H1 (cell line): ENCODE data around the gene MECR. TPM values are rescaled to one million over a fixed set of nuclear protein-coding genes. Genes with fewer than 3 reads are reported as not detected.

Source experiments
- CTCF ChIA-PET: fragments of 300-600 bp; sonication (Branson Sonifier 250); formaldehyde crosslinking; loops from one replicate; lab custom pipeline; 2021; ENCODE audit not compliant: partially characterized antibody; lab: Charles Lee
- POLR2A ChIA-PET: fragments of 300-600 bp; sonication (Branson Sonifier 250); formaldehyde crosslinking; loops from one replicate; lab custom pipeline; 2021; ENCODE audit warnings: inconsistent platforms; ENCODE audit not compliant: partially characterized antibody; lab: Charles Lee
- DNase-seq, 2 experiments: peaks; one replicate each; pipeline versions ENCODE4 v3.0.0 to v3.0.0-alpha.2; 2010 to 2022; ENCODE audit warnings: low spot score in 2 of 2, low read depth in 1 of 2, mixed read lengths in 1 of 2
- FAIRE-seq: peaks from 2 replicates; lab custom pipeline; 2011; peaks lifted over from hg19 to GRCh38; lab: Jason Lieb, UNC
- H2AFZ ChIP-seq: 2 replicates; pipeline ENCODE4 v1.8.1; 2012; ENCODE audit warnings: low read length, inconsistent platforms
- H2AK5ac ChIP-seq: 2 replicates; pipeline ENCODE4 v1.6.1; 2013; ENCODE audit warnings: low read depth, low read length
- H2BK120ac ChIP-seq: replicated peaks from 2 replicates; pipeline ENCODE3; 2013; ENCODE audit warnings: low read depth, low read length, inconsistent platforms
- H2BK12ac ChIP-seq: 2 replicates; pipeline ENCODE4 v1.6.1; 2013; ENCODE audit warnings: low read depth, low read length
- H2BK15ac ChIP-seq: 2 replicates; pipeline ENCODE4 v1.6.1; 2013; ENCODE audit warnings: low read length
- H2BK20ac ChIP-seq: 2 replicates; pipeline ENCODE4 v1.6.1; 2013; ENCODE audit warnings: low read length
- H2BK5ac ChIP-seq: 2 replicates; pipeline ENCODE4 v1.6.1; 2013; ENCODE audit warnings: low read depth, low read length
- H3K14ac ChIP-seq: 2 replicates; pipeline ENCODE4 v1.6.1; 2013; ENCODE audit warnings: inconsistent platforms; ENCODE audit not compliant: insufficient read length
- H3K18ac ChIP-seq: 2 replicates; pipeline ENCODE4 v1.6.1; 2013; ENCODE audit warnings: low read length; ENCODE audit errors: extremely low read depth
- H3K23ac ChIP-seq: 2 replicates; pipeline ENCODE4 v1.6.1; 2013; ENCODE audit warnings: inconsistent platforms; ENCODE audit not compliant: insufficient read length
- H3K23me2 ChIP-seq: 2 replicates; pipeline ENCODE4 v1.6.1; 2013; ENCODE audit warnings: low read depth, low read length
- H3K27ac ChIP-seq: 2 replicates; pipeline ENCODE4 v1.6.1; 2011; ENCODE audit warnings: low read depth, low read length, inconsistent platforms
- H3K27me3 ChIP-seq, 4 experiments: replicated peaks in 1 of 4; 1 replicate in 1 of 4; 2 replicates in 3 of 4; pipeline versions ENCODE4 v1.6.1 to v1.8.1; 2011 to 2013; ENCODE audit warnings: low read length in 3 of 4, mild to moderate bottlenecking in 3 of 4, inconsistent platforms in 2 of 4, mixed read lengths in 2 of 4, moderate library complexity in 1 of 4; ENCODE audit not compliant: control insufficient read depth in 3 of 4, insufficient read depth in 3 of 4; ENCODE audit errors: extremely low read depth in 1 of 4
- H3K36me3 ChIP-seq, 4 experiments: 2 replicates each; pipeline versions ENCODE4 v1.6.1 to v1.8.1; 2011 to 2013; ENCODE audit warnings: mild to moderate bottlenecking in 4 of 4, low read length in 3 of 4, moderate library complexity in 2 of 4, control low read depth in 1 of 4, inconsistent platforms in 1 of 4; ENCODE audit not compliant: insufficient read depth in 4 of 4, control insufficient read depth in 2 of 4
- H3K4ac ChIP-seq: replicated peaks from 2 replicates; pipeline ENCODE3; 2013; ENCODE audit warnings: low read length, low read depth, mixed read lengths, inconsistent platforms; ENCODE audit not compliant: insufficient read length
- H3K4me1 ChIP-seq, 4 experiments: replicated peaks in 1 of 4; 1 replicate in 1 of 4; 2 replicates in 3 of 4; pipeline versions ENCODE4 v1.6.1 to v1.8.1; 2011 to 2013; ENCODE audit warnings: low read length in 3 of 4, inconsistent platforms in 2 of 4, mixed read lengths in 1 of 4; ENCODE audit not compliant: insufficient read depth in 4 of 4, control insufficient read depth in 3 of 4
- H3K4me2 ChIP-seq, 2 experiments: 2 replicates each; pipeline versions ENCODE4 v1.6.1 to v1.8.1; 2011 to 2013; ENCODE audit warnings: low read depth in 2 of 2, low read length in 2 of 2, control low read depth in 1 of 2, inconsistent platforms in 1 of 2, mild to moderate bottlenecking in 1 of 2; ENCODE audit not compliant: insufficient read depth in 1 of 2
- H3K4me3 ChIP-seq, 4 experiments: fragments of 200-600, 300-600 bp in 1 of 4; sonication (generic), shearing (Covaris generic), sonication (Bioruptor Twin) in 1 of 4; 2 replicates each; pipeline versions ENCODE4 v1.5.1 to v1.8.1; 2011 to 2016; ENCODE audit warnings: low read length in 4 of 4, low read depth in 3 of 4, control low read depth in 2 of 4, inconsistent platforms in 2 of 4, mild to moderate bottlenecking in 2 of 4, mixed read lengths in 1 of 4, moderate library complexity in 1 of 4; ENCODE audit not compliant: insufficient read depth in 2 of 4; ENCODE audit errors: extremely low read depth in 1 of 4
- H3K56ac ChIP-seq: replicated peaks from 2 replicates; pipeline ENCODE3; 2013; ENCODE audit warnings: low read depth, mild to moderate bottlenecking, mixed read lengths, low read length, inconsistent platforms; ENCODE audit not compliant: insufficient read length
- H3K79me1 ChIP-seq: 2 replicates; pipeline ENCODE4 v1.6.1; 2013; ENCODE audit warnings: low read depth, low read length, control low read depth
- H3K79me2 ChIP-seq, 2 experiments: 2 replicates each; pipeline versions ENCODE4 v1.6.1 to v1.8.1; 2012 to 2013; ENCODE audit warnings: low read length in 2 of 2, mild to moderate bottlenecking in 2 of 2, inconsistent platforms in 1 of 2; ENCODE audit not compliant: insufficient read depth in 2 of 2, control insufficient read depth in 1 of 2
- H3K9ac ChIP-seq, 4 experiments: replicated peaks in 1 of 4; 1 replicate in 1 of 4; 2 replicates in 3 of 4; pipeline versions ENCODE4 v1.6.1 to v1.8.1; 2011 to 2013; ENCODE audit warnings: low read depth in 3 of 4, low read length in 3 of 4, control low read depth in 2 of 4, mild to moderate bottlenecking in 2 of 4, moderate library complexity in 2 of 4, inconsistent platforms in 1 of 4; ENCODE audit errors: extremely low read depth in 1 of 4
- H3K9me3 ChIP-seq, 2 experiments: 2 replicates each; pipeline versions ENCODE4 v1.6.1 to v1.8.1; 2012 to 2013; ENCODE audit warnings: mild to moderate bottlenecking in 2 of 2, moderate library complexity in 2 of 2, control low read depth in 1 of 2, inconsistent platforms in 1 of 2, low read depth in 1 of 2, low read length in 1 of 2, mixed read lengths in 1 of 2; ENCODE audit not compliant: insufficient read depth in 2 of 2
- H4K20me1 ChIP-seq, 2 experiments: replicated peaks in 1 of 2; 2 replicates each; pipeline versions ENCODE3 to v1.8.1; 2011 to 2013; ENCODE audit warnings: inconsistent platforms in 2 of 2, low read length in 2 of 2, mild to moderate bottlenecking in 1 of 2; ENCODE audit not compliant: insufficient read depth in 2 of 2, control insufficient read depth in 1 of 2
- H4K5ac ChIP-seq: 2 replicates; pipeline ENCODE4 v1.6.1; 2013; ENCODE audit warnings: low read length, low read depth, mixed read lengths, inconsistent platforms; ENCODE audit not compliant: insufficient read length
- H4K8ac ChIP-seq: 2 replicates; pipeline ENCODE4 v1.8.0; 2013; ENCODE audit warnings: mild to moderate bottlenecking, moderate library complexity, low read length, inconsistent platforms; ENCODE audit not compliant: insufficient read depth; ENCODE audit errors: extremely low read depth
- H4K91ac ChIP-seq: replicated peaks from 2 replicates; pipeline ENCODE3; 2013; ENCODE audit warnings: low read length, mixed read lengths, inconsistent platforms; ENCODE audit not compliant: insufficient read length
- CBX5 ChIP-seq: fragments of 300-800, 300-1000 bp; sonication (generic); IDR thresholded peaks from 2 replicates; pipeline ENCODE4 v1.7.1; 2016; ENCODE audit warnings: antibody characterized with exemption, low read length, low read depth
- CREB1 ChIP-seq: IDR thresholded peaks from 2 replicates; pipeline ENCODE4 v1.6.1; 2012; ENCODE audit warnings: inconsistent platforms
- NANOG ChIP-seq: IDR thresholded peaks from 2 replicates; pipeline ENCODE4 v1.6.1; 2011; ENCODE audit warnings: low read length, low read depth, mild to moderate bottlenecking, inconsistent platforms; ENCODE audit not compliant: insufficient read depth, poor library complexity, severe bottlenecking
- RAD21 ChIP-seq, 2 experiments: IDR thresholded peaks in 1 of 2; conservative IDR thresholded peaks in 1 of 2; 2 replicates each; pipeline ENCODE4 v1.6.1; 2011; ENCODE audit warnings: low read depth in 2 of 2, low read length in 2 of 2, improper control_type of control experiment in 1 of 2, inconsistent platforms in 1 of 2, mild to moderate bottlenecking in 1 of 2, moderate library complexity in 1 of 2
- RBBP5 ChIP-seq: IDR thresholded peaks from 2 replicates; pipeline ENCODE4 v1.7.1; 2012; ENCODE audit warnings: low read depth, mild to moderate bottlenecking, inconsistent platforms, low read length, moderate library complexity, borderline replicate concordance
- SIX5 ChIP-seq: IDR thresholded peaks from 2 replicates; pipeline ENCODE4 v1.6.1; 2011; ENCODE audit warnings: mild to moderate bottlenecking, low read depth, low read length
- SP1 ChIP-seq: IDR thresholded peaks from 2 replicates; pipeline ENCODE4 v1.6.1; 2011; ENCODE audit warnings: low read depth, low read length
- TBP ChIP-seq: IDR thresholded peaks from 2 replicates; pipeline ENCODE4 v1.6.1; 2011; ENCODE audit warnings: low read depth, low read length, improper control_type of control experiment
- TEAD4 ChIP-seq: IDR thresholded peaks from 2 replicates; pipeline ENCODE4 v1.6.1; 2012; ENCODE audit warnings: low read depth, low read length, inconsistent platforms, mixed read lengths
- WGBS, 2 experiments: shearing (Covaris generic) in 1 of 2; methylation state at CpG; one replicate each; pipeline versions ENCODE4 v1.1.6 to v1.1.7; 2013 to 2015; ENCODE audit warnings: low lambda C conversion rate in 2 of 2, mixed read lengths in 2 of 2, inconsistent platforms in 1 of 2, low coverage in 1 of 2, missing lambda C conversion rate in 1 of 2; ENCODE audit not compliant: insufficient replicate concordance in 2 of 2, insufficient coverage in 1 of 2, insufficient read length in 1 of 2; ENCODE audit errors: extremely low coverage in 1 of 2, missing lambda C conversion rate in 1 of 2; 5-methylcytosine and 5-hydroxymethylcytosine counted together
- polyA plus RNA-seq, 7 experiments: library from polyadenylated mRNA; depleted of rRNA in 3 of 7; stranded (reverse) in 5 of 7; unstranded in 2 of 7; fragments of >200 nt in 5 of 7; fragments of 200-250 nt in 2 of 7; gene quantifications; 1 replicate in 5 of 7; 2 replicates in 1 of 7; 4 replicates in 1 of 7; pipeline versions ENCODE4 v1.2.1 to v1.2.3, GENCODE V29; 2011 to 2013; ENCODE audit warnings: missing spikeins in 2 of 7, mixed read lengths in 2 of 7
- total RNA-seq: library from RNA; stranded (reverse); fragmentation: NEBNext Ultra II Directional; extraction: Animal tissue kit (Norgen Biotek cat#: 25700); gene quantifications from 2 replicates; pipeline ENCODE4 v1.2.1, GENCODE V29; 2021
- TF ChIP-seq, protein P1 (sequence below), 3 experiments: IDR thresholded peaks; 1 replicate in 2 of 3; 2 replicates in 1 of 3; pipeline versions ENCODE4 v1.5.1 to v1.6.1; 2011; ENCODE audit warnings: low read length in 3 of 3, mild to moderate bottlenecking in 3 of 3, inconsistent platforms in 2 of 3, low read depth in 1 of 3, moderate library complexity in 1 of 3; ENCODE audit not compliant: insufficient read depth in 1 of 3; ENCODE audit errors: control extremely low read depth in 1 of 3

The MECR gene
- total and polyA plus RNA-seq, 2 of the 8 experiments (the other 6 are each of a cell fraction or from before 2014, with no cell fraction given): 24.2 to 24.4 TPM

DNA sequence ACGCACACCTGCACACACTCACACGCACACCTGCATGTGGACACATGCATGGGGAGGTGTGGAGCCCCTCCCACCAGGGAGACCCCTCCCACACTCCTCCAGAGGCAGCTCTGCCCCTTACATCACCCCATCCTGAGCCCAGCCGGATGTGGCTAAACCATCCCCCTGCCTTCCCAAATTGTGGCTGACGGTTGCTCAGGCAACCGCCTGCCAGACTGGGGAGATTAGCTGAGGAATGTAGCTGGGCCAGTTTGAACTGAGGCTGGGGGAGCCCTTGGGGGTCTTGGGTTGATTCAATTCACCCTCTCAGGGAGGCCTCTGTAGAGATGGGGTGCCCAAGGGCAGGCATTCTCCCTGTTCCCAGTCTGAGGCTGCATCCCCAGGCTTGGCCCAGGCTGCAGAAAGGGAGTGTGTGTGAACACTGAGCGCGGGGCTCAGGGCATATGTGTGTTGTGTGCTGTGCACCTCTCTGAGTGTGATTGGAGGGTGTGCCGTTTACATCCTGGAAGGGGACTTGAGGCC, 18.5 kb upstream of the MECR start:
- 23% methylated on average over 8 of the region's 8 CpGs; no CpG with 5 or more reads in 1 of the 2 experiments for WGBS, 2 experiments
- peak; percentile 94 for FAIRE-seq
- H3K56ac ChIP-seq: no peak overlapping the region
- peaks cover 15 to 21% (median 18%) of the 10 kb centered on the region in 4 experiments for H3K4me1 ChIP-seq
- no peak overlapping the region for H3K14ac ChIP-seq
- peak overlapping the region; percentile 99 for H2BK20ac ChIP-seq
- peak overlapping the region; percentile 96 for H3K18ac ChIP-seq
- H4K20me1 ChIP-seq: no peaks in the 10 kb centered on the region
- H2BK120ac ChIP-seq: peak overlapping the region; percentile 85
- H4K8ac ChIP-seq: no peak overlapping the region
- H3K79me1 ChIP-seq: peaks cover 7% of the 10 kb centered on the region
- peak overlapping the region; percentile 97 for H2AK5ac ChIP-seq
- H3K23me2 ChIP-seq: peaks cover 2% of the 10 kb centered on the region; the same call in 1 of the 2 replicates
- peak overlapping the region in 3 of 4 experiments; percentile 16 to 47 (median 24); a peak in 4 of 8 replicates for H3K4me3 ChIP-seq
- no peaks in the 10 kb centered on the region for H3K79me2 ChIP-seq
- peak overlapping the region; percentile 50 for H2BK15ac ChIP-seq
- H3K23ac ChIP-seq: no peak overlapping the region
- H4K5ac ChIP-seq: peak overlapping the region; percentile 64
- ChIA-PET CTCF (interaction anchor here (0.7 to 12.3 kb wide), 6 partner anchors 9 to 80 kb away, joined by 3 to 113 read pairs (median 13); no protein-coding TSS in a partner anchor), POLR2A (interaction anchor here (1.1 to 2.4 kb wide), 4 partner anchors 8 to 18 kb away, joined by 3 to 11 read pairs (median 6); no protein-coding TSS in a partner anchor)
- peak overlapping the region; percentile 100 for H2BK12ac ChIP-seq
- peak overlapping the region; percentile 4 for H3K4ac ChIP-seq
- peak overlapping the region; percentile 84 for H3K27ac ChIP-seq
- H2AFZ ChIP-seq: no peak overlapping the region
- no peaks in the 10 kb centered on the region for H3K36me3 ChIP-seq
- no peaks in the 10 kb centered on the region for H3K9me3 ChIP-seq
- peak overlapping the region; percentile 51 to 65 for H3K4me2 ChIP-seq
- peak overlapping the region in 2 of 4 experiments; percentile 36 to 54; a peak in 4 of 7 replicates for H3K9ac ChIP-seq
- H4K91ac ChIP-seq: peak overlapping the region; percentile 91
- peak; percentile 84 for DNase-seq
- peak overlapping the region; percentile 99 for H2BK5ac ChIP-seq
- H3K27me3 ChIP-seq: no peaks in the 10 kb centered on the region; a peak in 1 of 7 replicates
- TF ChIP-seq CBX5: no peak
- peak; percentile 98 for TF ChIP-seq SP1
- TF ChIP-seq TBP: no peak
- TF ChIP-seq RAD21 (IDR thresholded peaks at IDR 0.05 in 1 of 2, conservative IDR thresholded peaks at IDR 0.05 in 1 of 2; ENCODE audit: low read depth in 2 of 2, low read length in 2 of 2): peak in 1 of 2 experiments; percentile 8; a peak in 1 of 4 replicates
- peak; percentile 99; the same call in 1 of the 2 replicates for TF ChIP-seq RBBP5
- TF ChIP-seq, protein P1, sequence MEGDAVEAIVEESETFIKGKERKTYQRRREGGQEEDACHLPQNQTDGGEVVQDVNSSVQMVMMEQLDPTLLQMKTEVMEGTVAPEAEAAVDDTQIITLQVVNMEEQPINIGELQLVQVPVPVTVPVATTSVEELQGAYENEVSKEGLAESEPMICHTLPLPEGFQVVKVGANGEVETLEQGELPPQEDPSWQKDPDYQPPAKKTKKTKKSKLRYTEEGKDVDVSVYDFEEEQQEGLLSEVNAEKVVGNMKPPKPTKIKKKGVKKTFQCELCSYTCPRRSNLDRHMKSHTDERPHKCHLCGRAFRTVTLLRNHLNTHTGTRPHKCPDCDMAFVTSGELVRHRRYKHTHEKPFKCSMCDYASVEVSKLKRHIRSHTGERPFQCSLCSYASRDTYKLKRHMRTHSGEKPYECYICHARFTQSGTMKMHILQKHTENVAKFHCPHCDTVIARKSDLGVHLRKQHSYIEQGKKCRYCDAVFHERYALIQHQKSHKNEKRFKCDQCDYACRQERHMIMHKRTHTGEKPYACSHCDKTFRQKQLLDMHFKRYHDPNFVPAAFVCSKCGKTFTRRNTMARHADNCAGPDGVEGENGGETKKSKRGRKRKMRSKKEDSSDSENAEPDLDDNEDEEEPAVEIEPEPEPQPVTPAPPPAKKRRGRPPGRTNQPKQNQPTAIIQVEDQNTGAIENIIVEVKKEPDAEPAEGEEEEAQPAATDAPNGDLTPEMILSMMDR (IDR thresholded peaks at IDR 0.05; ENCODE audit: control extremely low read depth in 1 of 3, insufficient read depth in 1 of 3, low read depth in 1 of 3, low read length in 3 of 3): no peak
- TF ChIP-seq SIX5: no peak
- TF ChIP-seq CREB1: no peak
- TF ChIP-seq NANOG: peak; percentile 67
- peak; percentile 93 for TF ChIP-seq TEAD4
